ENCODE data around the gene HIP1.
"Not testable (repeated sequence)": the region's sequence is repeated elsewhere in the genome, so short reads cannot be mapped to it uniquely, and the experiment has no call there.

HIP1 gene

DNA sequence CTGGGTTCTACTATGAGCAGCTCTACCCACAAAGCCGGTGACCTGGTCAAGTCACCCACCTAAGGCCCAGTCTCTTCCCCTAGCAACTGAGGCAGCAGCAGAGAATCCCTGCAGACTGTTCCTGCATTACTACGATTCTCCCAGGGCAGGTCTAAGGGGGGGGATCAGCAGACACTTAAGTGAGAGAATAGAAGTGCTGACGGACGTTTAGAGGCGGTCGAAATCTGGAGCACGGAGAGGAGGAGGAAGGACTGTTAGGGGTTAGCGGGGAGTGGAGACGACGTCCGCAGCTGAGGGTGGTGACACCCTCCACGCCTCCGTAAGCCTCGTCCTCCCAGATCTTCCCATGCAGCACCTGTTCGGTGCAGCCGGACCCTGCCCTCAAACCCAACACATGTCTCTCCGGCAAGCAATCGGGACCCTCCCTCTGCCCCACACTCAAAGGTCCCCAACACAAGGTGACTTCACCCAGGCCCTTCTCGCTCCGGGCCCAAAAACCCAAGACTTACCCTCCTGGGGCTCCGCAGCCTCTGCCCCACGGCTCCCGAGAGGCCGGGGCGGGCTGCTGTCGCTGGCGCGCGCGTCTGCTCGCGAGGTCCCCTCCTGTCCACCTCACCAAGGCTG lies 253.3 kb downstream of the HIP1 start:
- not testable (repeated sequence) for FAIRE-seq

Data from G401.6 (cell line).